HepG2 (cell line): ENCODE data around the gene RSPH9. TPM values are rescaled to one million over a fixed set of nuclear protein-coding genes. Genes with fewer than 3 reads are reported as not detected.

Experiments
- AKAP8 ChIP-seq: sonication (generic); formaldehyde crosslinking; IDR thresholded peaks from 2 replicates; pipeline ENCODE4 v1.5.1; 2020; ENCODE audit warnings: mild to moderate bottlenecking, missing genetic modification reagents
- ATF7-NPFF ChIP-seq: sonication (generic); formaldehyde crosslinking; IDR thresholded peaks from 2 replicates; pipeline ENCODE4 v1.8.1; 2023; ENCODE audit warnings: mild to moderate bottlenecking, low read depth, missing genetic modification reagents, moderate library complexity
- CBX2 ChIP-seq, 2 experiments: fragments of 200-600 bp in 1 of 2; sonication (generic); formaldehyde crosslinking in 1 of 2; IDR thresholded peaks; 2 replicates each; pipeline versions ENCODE4 v1.7.0 to v1.8.1; 2018 to 2022; ENCODE audit warnings: low read depth in 2 of 2, low read length in 1 of 2, mild to moderate bottlenecking in 1 of 2, missing genetic modification reagents in 1 of 2
- DNMT1 ChIP-seq: sonication (generic); formaldehyde crosslinking; IDR thresholded peaks from 2 replicates; pipeline ENCODE4 v1.5.1; 2020; ENCODE audit warnings: mild to moderate bottlenecking, missing genetic modification reagents
- IKZF4 ChIP-seq: sonication (generic); formaldehyde crosslinking; IDR thresholded peaks from 2 replicates; pipeline ENCODE4 v1.5.1; 2020; ENCODE audit warnings: borderline replicate concordance, mild to moderate bottlenecking, low read depth, missing genetic modification reagents; ENCODE audit errors: not compliant biosample characterization
- NFE2 ChIP-seq: sonication (generic); formaldehyde crosslinking; IDR thresholded peaks from 2 replicates; pipeline ENCODE4 v1.4.0; 2020; ENCODE audit warnings: missing genetic modification reagents
- PAF1 ChIP-seq: IDR thresholded peaks from 2 replicates; pipeline ENCODE4 v1.6.1; 2016; ENCODE audit warnings: missing genetic modification reagents, missing compliant biosample characterization
- PCBP2 ChIP-seq: fragments of 200-400 bp; formaldehyde crosslinking; optimal IDR thresholded peaks from 2 replicates; pipeline ENCODE3; 2018; ENCODE audit warnings: low read length, low read depth; ENCODE audit not compliant: poor library complexity, severe bottlenecking
- RFX5 ChIP-seq: IDR thresholded peaks from 2 replicates; pipeline ENCODE4 v1.6.1; 2011; ENCODE audit warnings: low read depth, low read length, improper control_type of control experiment
- SALL1 ChIP-seq: sonication (generic); formaldehyde crosslinking; IDR thresholded peaks from 2 replicates; pipeline ENCODE4 v1.8.0; 2022; ENCODE audit warnings: mild to moderate bottlenecking, missing genetic modification reagents
- THAP8 ChIP-seq: sonication (generic); formaldehyde crosslinking; IDR thresholded peaks from 2 replicates; pipeline ENCODE4 v1.5.1; 2020; ENCODE audit warnings: missing genetic modification reagents, mild to moderate bottlenecking, borderline replicate concordance
- ZNF460 ChIP-seq: sonication (generic); formaldehyde crosslinking; IDR thresholded peaks from 2 replicates; pipeline ENCODE4 v1.5.1; 2020; ENCODE audit warnings: missing genetic modification reagents, mild to moderate bottlenecking, borderline replicate concordance
- ZNF672 ChIP-seq: sonication (generic); formaldehyde crosslinking; IDR thresholded peaks from 2 replicates; pipeline ENCODE4 v1.8.1; 2022; ENCODE audit warnings: missing genetic modification reagents
- polyA plus RNA-seq, 8 experiments: library from polyadenylated mRNA; depleted of rRNA in 3 of 8; stranded (reverse) in 7 of 8; unstranded in 1 of 8; fragments of >200 nt; fragmentation: Illumina TruSeq in 4 of 8; extraction: Trizol in 4 of 8; gene quantifications; 2 replicates each; pipeline versions ENCODE4 v1.2.1 to v1.2.3, GENCODE V29; 2011 to 2016; ENCODE audit warnings: low read depth in 4 of 8, missing spikeins in 1 of 8, mixed read lengths in 1 of 8; ENCODE audit not compliant: insufficient read depth in 1 of 8
- total RNA-seq, 5 experiments: library from RNA; depleted of rRNA; stranded (reverse); fragments of >200 nt; fragmentation: Illumina TruSeq; extraction: Trizol; gene quantifications; 2 replicates each; pipeline ENCODE4 v1.2.3, GENCODE V29; 2016; ENCODE audit warnings: low read depth in 1 of 5
- TF ChIP-seq, protein P1 (sequence below): sonication (generic); formaldehyde crosslinking; IDR thresholded peaks from 2 replicates; pipeline ENCODE4 v1.9.0; 2021; ENCODE audit warnings: missing genetic modification reagents, borderline replicate concordance
- TF ChIP-seq, protein P2 (sequence below): IDR thresholded peaks from 2 replicates; pipeline ENCODE4 v1.6.1; 2016
- TF ChIP-seq, protein P3 (sequence below): sonication (generic); formaldehyde crosslinking; conservative IDR thresholded peaks from 2 replicates; pipeline ENCODE4 v1.4.0; 2020; ENCODE audit warnings: mild to moderate bottlenecking, missing genetic modification reagents, moderate library complexity
- TF ChIP-seq, protein P4 (sequence below): IDR thresholded peaks from 2 replicates; pipeline ENCODE4 v1.6.1; 2018; ENCODE audit warnings: missing genetic modification reagents

The RSPH9 gene
- total and polyA plus RNA-seq, 2 of the 13 experiments (the other 11 are each of a cell fraction or from before 2014, with no cell fraction given), result 0.04 TPM; not detected in 1

- TF ChIP-seq ATF7-NPFF (peak; percentile 54; the same call in 1 of the 2 replicates), NFE2 (CRISPR knock-in tag) (no peak), SALL1 (peak; percentile 95), RFX5 (no peak), DNMT1 (CRISPR knock-in tag) (0 out of 2 replicates have a peak, but pooled peaks have one; percentile 65), PCBP2 (no peak), ZNF460 (no peak), CBX2 (IDR thresholded peaks at IDR 0.05; ENCODE audit: low read depth, low read length) (no peak), CBX2 (CRISPR knock-in tag; IDR thresholded peaks at IDR 0.05; ENCODE audit: low read depth) (no peak), PAF1 (CRISPR knock-in tag) (no peak), THAP8 (CRISPR knock-in tag) (no peak), AKAP8 (CRISPR knock-in tag) (0 out of 2 replicates have a peak, but pooled peaks have one; percentile 40), IKZF4 (CRISPR knock-in tag) (peak; percentile 87), ZNF672 (CRISPR knock-in tag) (no peak)
- TF ChIP-seq, protein P1, sequence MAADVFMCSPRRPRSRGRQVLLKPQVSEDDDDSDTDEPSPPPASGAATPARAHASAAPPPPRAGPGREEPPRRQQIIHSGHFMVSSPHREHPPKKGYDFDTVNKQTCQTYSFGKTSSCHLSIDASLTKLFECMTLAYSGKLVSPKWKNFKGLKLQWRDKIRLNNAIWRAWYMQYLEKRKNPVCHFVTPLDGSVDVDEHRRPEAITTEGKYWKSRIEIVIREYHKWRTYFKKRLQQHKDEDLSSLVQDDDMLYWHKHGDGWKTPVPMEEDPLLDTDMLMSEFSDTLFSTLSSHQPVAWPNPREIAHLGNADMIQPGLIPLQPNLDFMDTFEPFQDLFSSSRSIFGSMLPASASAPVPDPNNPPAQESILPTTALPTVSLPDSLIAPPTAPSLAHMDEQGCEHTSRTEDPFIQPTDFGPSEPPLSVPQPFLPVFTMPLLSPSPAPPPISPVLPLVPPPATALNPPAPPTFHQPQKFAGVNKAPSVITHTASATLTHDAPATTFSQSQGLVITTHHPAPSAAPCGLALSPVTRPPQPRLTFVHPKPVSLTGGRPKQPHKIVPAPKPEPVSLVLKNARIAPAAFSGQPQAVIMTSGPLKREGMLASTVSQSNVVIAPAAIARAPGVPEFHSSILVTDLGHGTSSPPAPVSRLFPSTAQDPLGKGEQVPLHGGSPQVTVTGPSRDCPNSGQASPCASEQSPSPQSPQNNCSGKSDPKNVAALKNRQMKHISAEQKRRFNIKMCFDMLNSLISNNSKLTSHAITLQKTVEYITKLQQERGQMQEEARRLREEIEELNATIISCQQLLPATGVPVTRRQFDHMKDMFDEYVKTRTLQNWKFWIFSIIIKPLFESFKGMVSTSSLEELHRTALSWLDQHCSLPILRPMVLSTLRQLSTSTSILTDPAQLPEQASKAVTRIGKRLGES (CRISPR knock-in tag), result 0 out of 2 replicates have a peak, but pooled peaks have one; percentile 88
- TF ChIP-seq, protein P2, sequence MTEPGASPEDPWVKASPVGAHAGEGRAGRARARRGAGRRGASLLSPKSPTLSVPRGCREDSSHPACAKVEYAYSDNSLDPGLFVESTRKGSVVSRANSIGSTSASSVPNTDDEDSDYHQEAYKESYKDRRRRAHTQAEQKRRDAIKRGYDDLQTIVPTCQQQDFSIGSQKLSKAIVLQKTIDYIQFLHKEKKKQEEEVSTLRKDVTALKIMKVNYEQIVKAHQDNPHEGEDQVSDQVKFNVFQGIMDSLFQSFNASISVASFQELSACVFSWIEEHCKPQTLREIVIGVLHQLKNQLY (CRISPR knock-in tag), result peak; percentile 50
- TF ChIP-seq, protein P3, sequence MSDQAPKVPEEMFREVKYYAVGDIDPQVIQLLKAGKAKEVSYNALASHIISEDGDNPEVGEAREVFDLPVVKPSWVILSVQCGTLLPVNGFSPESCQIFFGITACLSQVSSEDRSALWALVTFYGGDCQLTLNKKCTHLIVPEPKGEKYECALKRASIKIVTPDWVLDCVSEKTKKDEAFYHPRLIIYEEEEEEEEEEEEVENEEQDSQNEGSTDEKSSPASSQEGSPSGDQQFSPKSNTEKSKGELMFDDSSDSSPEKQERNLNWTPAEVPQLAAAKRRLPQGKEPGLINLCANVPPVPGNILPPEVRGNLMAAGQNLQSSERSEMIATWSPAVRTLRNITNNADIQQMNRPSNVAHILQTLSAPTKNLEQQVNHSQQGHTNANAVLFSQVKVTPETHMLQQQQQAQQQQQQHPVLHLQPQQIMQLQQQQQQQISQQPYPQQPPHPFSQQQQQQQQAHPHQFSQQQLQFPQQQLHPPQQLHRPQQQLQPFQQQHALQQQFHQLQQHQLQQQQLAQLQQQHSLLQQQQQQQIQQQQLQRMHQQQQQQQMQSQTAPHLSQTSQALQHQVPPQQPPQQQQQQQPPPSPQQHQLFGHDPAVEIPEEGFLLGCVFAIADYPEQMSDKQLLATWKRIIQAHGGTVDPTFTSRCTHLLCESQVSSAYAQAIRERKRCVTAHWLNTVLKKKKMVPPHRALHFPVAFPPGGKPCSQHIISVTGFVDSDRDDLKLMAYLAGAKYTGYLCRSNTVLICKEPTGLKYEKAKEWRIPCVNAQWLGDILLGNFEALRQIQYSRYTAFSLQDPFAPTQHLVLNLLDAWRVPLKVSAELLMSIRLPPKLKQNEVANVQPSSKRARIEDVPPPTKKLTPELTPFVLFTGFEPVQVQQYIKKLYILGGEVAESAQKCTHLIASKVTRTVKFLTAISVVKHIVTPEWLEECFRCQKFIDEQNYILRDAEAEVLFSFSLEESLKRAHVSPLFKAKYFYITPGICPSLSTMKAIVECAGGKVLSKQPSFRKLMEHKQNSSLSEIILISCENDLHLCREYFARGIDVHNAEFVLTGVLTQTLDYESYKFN (CRISPR knock-in tag), result peak; percentile 71
- TF ChIP-seq, protein P4, sequence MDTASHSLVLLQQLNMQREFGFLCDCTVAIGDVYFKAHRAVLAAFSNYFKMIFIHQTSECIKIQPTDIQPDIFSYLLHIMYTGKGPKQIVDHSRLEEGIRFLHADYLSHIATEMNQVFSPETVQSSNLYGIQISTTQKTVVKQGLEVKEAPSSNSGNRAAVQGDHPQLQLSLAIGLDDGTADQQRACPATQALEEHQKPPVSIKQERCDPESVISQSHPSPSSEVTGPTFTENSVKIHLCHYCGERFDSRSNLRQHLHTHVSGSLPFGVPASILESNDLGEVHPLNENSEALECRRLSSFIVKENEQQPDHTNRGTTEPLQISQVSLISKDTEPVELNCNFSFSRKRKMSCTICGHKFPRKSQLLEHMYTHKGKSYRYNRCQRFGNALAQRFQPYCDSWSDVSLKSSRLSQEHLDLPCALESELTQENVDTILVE (CRISPR knock-in tag), result peak; percentile 75
Measured at GRCh38 chr6:43635387-43636307, 9.2 kb upstream of the RSPH9 start, which contains the start of gene MAD2L1BP (continued).
